GM10248 (cell line): Measurements from ENCODE around the gene RBM34.
"Not testable (repeated sequence)": the region's sequence is repeated elsewhere in the genome, so short reads cannot be mapped to it uniquely, and the experiment has no call there.

Experiments
- CTCF ChIA-PET: fragments of 300-600 bp; sonication (Branson Sonifier 250); formaldehyde crosslinking; extraction: SDS; loops from one replicate; lab custom pipeline; 2021; ENCODE audit warnings: antibody characterized with exemption; lab: Yijun Ruan, JAX
- POLR2A ChIA-PET: fragments of 350-650 bp; sonication (Branson Sonifier 250); formaldehyde crosslinking; extraction: SDS; loops from one replicate; lab custom pipeline; 2020; ENCODE audit warnings: antibody characterized with exemption; lab: Yijun Ruan, JAX
- DNase-seq: peaks from one replicate; pipeline ENCODE4 v3.0.0; 2012; ENCODE audit errors: extremely low spot score
- TF ChIP-seq, protein P1 (sequence below): IDR thresholded peaks from 2 replicates; pipeline ENCODE4 v1.5.1; 2012; ENCODE audit warnings: mild to moderate bottlenecking, low read depth; ENCODE audit errors: extremely low read depth, missing control alignments, control extremely low read depth

The RBM34 gene, protein sequence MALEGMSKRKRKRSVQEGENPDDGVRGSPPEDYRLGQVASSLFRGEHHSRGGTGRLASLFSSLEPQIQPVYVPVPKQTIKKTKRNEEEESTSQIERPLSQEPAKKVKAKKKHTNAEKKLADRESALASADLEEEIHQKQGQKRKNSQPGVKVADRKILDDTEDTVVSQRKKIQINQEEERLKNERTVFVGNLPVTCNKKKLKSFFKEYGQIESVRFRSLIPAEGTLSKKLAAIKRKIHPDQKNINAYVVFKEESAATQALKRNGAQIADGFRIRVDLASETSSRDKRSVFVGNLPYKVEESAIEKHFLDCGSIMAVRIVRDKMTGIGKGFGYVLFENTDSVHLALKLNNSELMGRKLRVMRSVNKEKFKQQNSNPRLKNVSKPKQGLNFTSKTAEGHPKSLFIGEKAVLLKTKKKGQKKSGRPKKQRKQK

DNA sequence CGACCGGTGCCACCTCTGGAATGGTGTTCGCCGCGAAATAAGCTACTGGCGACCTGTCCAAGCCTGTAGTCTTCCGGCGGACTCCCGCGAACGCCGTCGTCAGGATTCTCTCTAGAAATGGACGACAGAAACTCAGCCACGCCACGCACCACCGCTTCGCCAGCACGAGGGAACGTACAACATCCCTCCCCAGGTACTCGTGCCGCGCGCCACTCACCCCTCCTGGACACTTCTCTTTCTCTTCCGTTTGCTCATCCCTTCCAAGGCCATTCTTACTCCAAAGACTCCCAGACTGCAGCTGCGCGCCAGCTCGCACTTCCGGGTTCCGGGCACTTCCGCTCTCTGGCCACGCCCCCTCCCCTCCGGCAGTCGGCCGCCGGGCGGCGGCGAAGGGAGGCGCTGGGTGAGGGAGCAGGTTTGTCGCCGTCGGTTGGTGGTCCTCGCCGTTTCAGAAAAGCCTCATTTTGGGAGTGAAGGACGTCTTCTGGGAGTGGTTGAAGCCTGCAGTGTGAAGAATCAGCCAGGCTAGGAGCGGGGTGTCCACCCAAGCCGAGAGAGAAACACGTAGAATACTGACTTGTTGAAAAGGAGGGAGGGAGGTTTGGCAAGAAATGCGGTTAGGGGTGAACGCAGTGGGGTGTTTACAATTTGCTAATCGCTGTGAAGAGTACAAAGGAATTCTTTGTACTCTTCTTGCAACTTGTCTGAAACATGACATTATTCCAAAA is at the start of gene RBM34:
RBM34 (minus strand) TSS at position 294 of the 728 bp plus-strand sequence; CDS start at position 270, 24 bp downstream.
- DNase-seq = peak; percentile 94
- TF ChIP-seq, protein P1, sequence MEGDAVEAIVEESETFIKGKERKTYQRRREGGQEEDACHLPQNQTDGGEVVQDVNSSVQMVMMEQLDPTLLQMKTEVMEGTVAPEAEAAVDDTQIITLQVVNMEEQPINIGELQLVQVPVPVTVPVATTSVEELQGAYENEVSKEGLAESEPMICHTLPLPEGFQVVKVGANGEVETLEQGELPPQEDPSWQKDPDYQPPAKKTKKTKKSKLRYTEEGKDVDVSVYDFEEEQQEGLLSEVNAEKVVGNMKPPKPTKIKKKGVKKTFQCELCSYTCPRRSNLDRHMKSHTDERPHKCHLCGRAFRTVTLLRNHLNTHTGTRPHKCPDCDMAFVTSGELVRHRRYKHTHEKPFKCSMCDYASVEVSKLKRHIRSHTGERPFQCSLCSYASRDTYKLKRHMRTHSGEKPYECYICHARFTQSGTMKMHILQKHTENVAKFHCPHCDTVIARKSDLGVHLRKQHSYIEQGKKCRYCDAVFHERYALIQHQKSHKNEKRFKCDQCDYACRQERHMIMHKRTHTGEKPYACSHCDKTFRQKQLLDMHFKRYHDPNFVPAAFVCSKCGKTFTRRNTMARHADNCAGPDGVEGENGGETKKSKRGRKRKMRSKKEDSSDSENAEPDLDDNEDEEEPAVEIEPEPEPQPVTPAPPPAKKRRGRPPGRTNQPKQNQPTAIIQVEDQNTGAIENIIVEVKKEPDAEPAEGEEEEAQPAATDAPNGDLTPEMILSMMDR = peak; percentile 3
- ChIA-PET CTCF (interaction anchor here (0.7 to 3.7 kb wide), 6 partner anchors 9 to 344 kb away, joined by 3 to 19 read pairs (median 4); no protein-coding TSS in a partner anchor), POLR2A (interaction anchor here (0.6 to 0.7 kb wide), 3 partner anchors 16 to 225 kb away, joined by 3 to 4 read pairs (median 3); partner anchors contain the start of gene GGPS1)

DNA sequence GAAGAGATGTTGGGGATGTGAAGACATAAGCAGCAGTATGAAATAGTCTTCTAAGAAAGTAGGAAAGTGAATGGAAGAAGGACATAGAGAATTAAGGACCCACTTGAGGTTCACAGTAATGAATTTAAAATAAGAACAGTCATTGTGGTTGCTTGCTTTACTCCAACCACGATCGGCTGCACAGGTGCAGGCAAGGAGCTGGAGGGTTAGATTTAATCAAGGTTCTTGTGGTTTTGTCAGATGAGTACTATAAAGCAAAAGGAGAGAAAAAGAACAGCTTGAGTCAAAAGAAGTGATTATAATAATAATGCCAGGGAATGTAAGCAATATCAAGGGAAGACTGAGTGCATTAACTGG is 46.1 kb upstream of the RBM34 start:
- ChIA-PET CTCF (interaction anchor here (0.9 to 1.7 kb wide), 2 partner anchors 12 to 19 kb away, joined by 3 to 5 read pairs; no protein-coding TSS in a partner anchor), POLR2A (no interaction called here)

DNA sequence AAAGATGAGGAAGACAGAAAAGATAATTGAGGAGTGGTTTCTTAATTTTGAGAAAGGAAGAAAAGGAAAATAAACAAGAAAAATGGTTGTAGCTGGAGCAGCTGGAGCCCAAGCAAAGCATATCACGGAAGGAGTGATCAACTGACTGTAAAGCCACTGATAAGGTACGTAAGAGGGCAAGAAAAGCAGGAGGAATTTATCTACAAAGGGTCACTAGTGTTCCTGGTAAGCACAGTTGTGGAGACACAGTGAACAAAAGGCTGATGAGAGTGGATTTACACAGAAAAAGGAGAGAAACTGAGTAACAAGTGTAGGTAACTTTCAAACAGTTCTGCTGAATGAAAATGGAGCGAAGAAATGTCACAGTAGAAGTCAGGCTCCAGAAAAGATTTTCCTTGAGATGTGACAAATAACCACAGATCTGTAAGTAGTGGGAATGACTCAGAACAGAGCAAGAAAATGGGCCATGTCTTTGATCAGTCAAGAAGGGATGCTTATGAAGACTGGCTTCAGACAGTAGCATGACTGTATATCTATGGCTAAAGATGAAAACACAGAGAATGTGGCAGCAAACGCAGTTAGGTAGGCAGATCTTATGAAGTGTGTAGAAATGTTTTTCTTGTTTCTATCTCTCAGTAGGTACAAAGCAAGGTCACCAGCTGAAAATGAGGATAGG is 45.6 kb upstream of the RBM34 start:
- ChIA-PET POLR2A (no interaction called here), CTCF (interaction anchor here (1.7 kb wide), 1 partner anchor 19 kb away, joined by 5 read pairs; no protein-coding TSS in a partner anchor)
- no peak for DNase-seq
- TF ChIP-seq, protein P1 = no peak

More for the DNA sequence above, 46.1 kb upstream of the RBM34 start:
- DNase-seq = no peak
- TF ChIP-seq, protein P1 = no peak

DNA sequence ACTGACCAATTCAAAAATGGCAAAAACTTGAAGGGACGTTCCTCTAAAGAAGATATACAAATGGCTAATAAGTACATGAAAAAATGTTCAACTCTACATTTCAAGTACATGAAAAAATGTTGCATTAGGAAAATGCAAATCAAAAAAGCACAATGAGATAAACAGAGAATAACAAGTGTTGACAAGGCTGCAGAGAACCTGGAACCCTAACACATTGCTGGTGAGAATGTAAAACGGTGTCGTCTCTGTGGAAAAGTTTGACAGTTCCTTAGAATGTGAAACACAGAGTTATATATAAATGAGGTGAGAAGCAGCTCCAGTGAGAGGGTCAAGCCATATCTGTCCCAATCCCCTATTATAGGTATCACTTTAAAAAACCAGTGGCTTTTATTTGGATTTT is 44.6 kb upstream of the RBM34 start:
- CTCF ChIA-PET = interaction anchor here (1.0 to 1.7 kb wide), 2 partner anchors 20 kb away, joined by 4 to 5 read pairs; no protein-coding TSS in a partner anchor
- POLR2A ChIA-PET = no interaction called here
- DNase-seq = no peak
- TF ChIP-seq, protein P1 = no peak

DNA sequence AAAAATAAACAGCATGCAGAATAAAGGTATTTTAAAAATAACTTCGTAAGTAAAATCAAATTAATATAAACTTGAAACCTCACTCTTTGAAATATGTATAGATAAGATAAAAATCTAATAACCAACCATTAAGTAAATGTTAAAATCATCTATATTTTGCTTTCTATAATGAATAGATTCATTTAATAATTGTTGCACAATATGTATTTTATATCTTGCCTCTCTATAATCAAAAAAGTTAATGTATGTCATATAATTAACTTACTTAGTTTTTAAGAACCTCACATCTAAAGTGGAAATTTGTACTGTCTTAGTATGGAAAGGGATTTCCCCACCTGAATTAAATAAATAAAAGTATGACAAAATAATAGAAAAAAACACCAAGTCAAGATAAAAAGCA is 42.4 kb upstream of the RBM34 start:
- no peak for DNase-seq
- TF ChIP-seq, protein P1 = no peak
- ChIA-PET CTCF (interaction anchor here (1.1 kb wide), 1 partner anchor 8 kb away, joined by 3 read pairs; no protein-coding TSS in a partner anchor), POLR2A (no interaction called here)

DNA sequence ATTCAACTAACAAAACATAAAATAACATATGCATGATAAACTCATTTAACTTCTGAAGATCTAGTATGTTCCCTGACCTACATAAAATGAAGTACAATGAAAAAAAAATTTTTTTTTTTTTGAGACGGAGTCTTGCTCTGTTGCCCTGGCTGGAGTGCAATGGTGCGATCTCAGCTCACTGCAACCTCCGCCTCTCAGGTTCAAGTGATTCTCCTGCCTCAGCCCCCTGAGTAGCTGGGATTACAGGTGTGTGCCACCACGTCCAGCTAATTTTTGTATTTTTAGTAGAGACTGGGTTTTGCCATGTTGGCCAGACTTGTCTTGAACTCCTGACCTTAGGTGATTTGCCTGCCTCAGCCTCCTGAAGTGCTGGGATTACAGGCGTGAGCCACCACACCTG is 41.4 kb upstream of the RBM34 start:
- POLR2A ChIA-PET, DNase-seq: not testable (repeated sequence)
- CTCF ChIA-PET = interaction anchor here (1.1 kb wide), 1 partner anchor 9 kb away, joined by 3 read pairs; no protein-coding TSS in a partner anchor
